IMR-90 (cell line): ENCODE measurements around the gene ATXN1. TPM values are rescaled to one million over a fixed set of nuclear protein-coding genes. Genes with fewer than 3 reads are reported as not detected.

Source experiments
- CEBPB ChIP-seq: IDR thresholded peaks from 2 replicates; pipeline ENCODE4 v1.6.1; 2012; ENCODE audit warnings: low read depth, low read length, improper control_type of control experiment
- MAZ ChIP-seq: IDR thresholded peaks from 2 replicates; pipeline ENCODE4 v1.6.1; 2012; ENCODE audit warnings: low read depth, mild to moderate bottlenecking, low read length, improper control_type of control experiment, moderate library complexity, borderline replicate concordance
- RAD21 ChIP-seq: IDR thresholded peaks from 2 replicates; pipeline ENCODE4 v1.6.1; 2012; ENCODE audit warnings: low read length, improper control_type of control experiment
- polyA plus RNA-seq, 3 experiments: library from polyadenylated mRNA; depleted of rRNA; stranded (reverse); fragments of >200 nt; gene quantifications; 2 replicates each; pipeline ENCODE4 v1.2.3, GENCODE V29; 2012; ENCODE audit warnings: low replicate concordance in 1 of 3
- total RNA-seq: library from RNA; depleted of rRNA; stranded (reverse); fragments of >200 nt; gene quantifications from 2 replicates; pipeline ENCODE4 v1.2.3, GENCODE V29; 2012
- TF ChIP-seq, protein P1 (sequence below): fragments of 150-350 bp; IDR thresholded peaks from 2 replicates; pipeline ENCODE4 v1.6.1; 2016; ENCODE audit warnings: low read depth, mild to moderate bottlenecking, low read length, moderate library complexity, borderline replicate concordance

ATXN1 gene
- total and polyA plus RNA-seq, 2 of the 4 experiments (the other 2 are of a cell fraction): 7.3 to 11.1 TPM

DNA sequence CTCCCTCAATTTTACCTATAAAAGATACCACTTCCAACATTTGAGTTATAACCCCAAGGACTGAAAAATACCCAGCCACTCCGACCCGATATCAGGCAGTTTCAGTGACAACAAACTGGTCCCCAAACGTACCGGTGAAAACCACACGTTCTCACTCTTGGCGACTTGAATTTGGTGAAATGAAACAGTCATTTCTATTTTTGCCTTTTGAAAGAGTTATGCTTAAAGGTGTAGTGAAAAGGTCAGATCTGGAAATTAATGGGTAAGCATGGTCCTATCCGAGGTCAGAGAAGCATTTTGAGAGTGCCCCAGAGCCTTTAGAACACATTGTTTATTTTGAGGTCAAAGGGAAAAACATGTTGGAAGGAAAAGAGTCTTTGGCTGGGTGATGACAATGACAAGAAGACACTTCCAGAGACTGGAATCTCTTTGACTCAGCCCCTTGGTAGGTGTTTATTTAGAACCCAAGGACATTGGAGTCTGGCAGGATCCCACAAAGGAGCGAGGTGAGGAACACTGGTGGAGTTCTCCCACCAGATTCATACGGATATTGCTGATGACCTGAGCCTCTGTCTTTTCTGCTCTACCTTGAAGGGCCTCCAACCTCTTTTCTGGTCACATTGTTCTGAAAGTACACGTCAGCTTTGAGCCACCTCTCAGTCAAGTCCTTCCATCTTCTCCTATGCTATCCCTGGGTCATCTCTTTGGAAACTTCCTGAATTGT is 287.9 kb downstream of the ATXN1 start (continued):
- TF ChIP-seq CEBPB (no peak), RAD21 (no peak), MAZ (no peak)
- TF ChIP-seq, protein P1, sequence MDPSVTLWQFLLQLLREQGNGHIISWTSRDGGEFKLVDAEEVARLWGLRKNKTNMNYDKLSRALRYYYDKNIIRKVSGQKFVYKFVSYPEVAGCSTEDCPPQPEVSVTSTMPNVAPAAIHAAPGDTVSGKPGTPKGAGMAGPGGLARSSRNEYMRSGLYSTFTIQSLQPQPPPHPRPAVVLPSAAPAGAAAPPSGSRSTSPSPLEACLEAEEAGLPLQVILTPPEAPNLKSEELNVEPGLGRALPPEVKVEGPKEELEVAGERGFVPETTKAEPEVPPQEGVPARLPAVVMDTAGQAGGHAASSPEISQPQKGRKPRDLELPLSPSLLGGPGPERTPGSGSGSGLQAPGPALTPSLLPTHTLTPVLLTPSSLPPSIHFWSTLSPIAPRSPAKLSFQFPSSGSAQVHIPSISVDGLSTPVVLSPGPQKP: no peak
